A673 (cell line): ENCODE data around the gene COL19A1.

Experiments used
- CTCF ChIP-seq: fragments of 300-800, 200-600 bp; sonication (generic); conservative IDR thresholded peaks from 2 replicates; pipeline ENCODE4 v1.5.1; 2017; ENCODE audit warnings: low read depth, mild to moderate bottlenecking, antibody characterized with exemption, low read length, moderate library complexity, mixed read lengths
- EZH2 ChIP-seq: fragments of 200-600 bp; sonication (generic); IDR thresholded peaks from 2 replicates; pipeline ENCODE4 v1.6.1; 2017; ENCODE audit warnings: borderline replicate concordance, low read depth, mild to moderate bottlenecking, mixed read lengths, antibody characterized with exemption, low read length; ENCODE audit not compliant: poor library complexity, severe bottlenecking

DNA sequence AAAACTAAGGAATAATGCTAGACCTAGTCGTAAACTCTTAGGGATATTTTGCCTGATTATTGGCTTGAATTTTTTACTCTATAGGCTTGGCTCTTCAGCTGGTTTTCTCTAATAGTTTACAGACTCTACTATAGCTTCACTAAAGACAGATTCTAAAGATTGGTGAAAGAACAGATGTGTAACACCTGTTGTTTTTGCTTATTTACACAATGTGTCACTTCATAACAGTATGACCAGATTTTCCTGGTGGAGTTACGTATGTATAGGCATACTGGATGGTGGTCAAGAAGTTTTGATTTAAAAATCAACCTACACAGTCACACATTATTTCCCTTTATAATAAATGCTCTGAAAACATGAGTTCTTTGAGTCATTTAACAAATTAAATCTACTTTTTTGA is 4.8 kb downstream of the COL19A1 start:
- TF ChIP-seq CTCF (no peak), EZH2 (no peak)
